GM19397 (cell line): Measurements from ENCODE around the gene ZNF862.

Source experiments
- ATAC-seq: cut with Tn5 transposase; IDR thresholded peaks from one replicate; pipeline ENCODE4 v1.9.1; 2021; ENCODE audit warnings: mild to moderate bottlenecking, moderate library complexity; ENCODE audit not compliant: unreplicated experiment

Gene ZNF862

GRCh38 chr7:149864023-149864422, 25.8 kb downstream of the ZNF862 start:
- ATAC-seq = no peak

GRCh38 chr7:149864751-149865150, 26.6 kb downstream of the ZNF862 start:
- ATAC-seq = no peak

- no peak for ATAC-seq
Observed at GRCh38 chr7:149865437-149865836, 27.3 kb downstream of the ZNF862 start.

GRCh38 chr7:149866139-149866778, 28.1 kb downstream of the ZNF862 start:
- ATAC-seq = no peak

GRCh38 chr7:149866779-149867447, 28.7 kb downstream of the ZNF862 start:
- no peak for ATAC-seq

- no peak for ATAC-seq
Observed at GRCh38 chr7:149867762-149868622, 29.8 kb downstream of the ZNF862 start.

- ATAC-seq = no peak
Observed at GRCh38 chr7:149868623-149869290, 30.6 kb downstream of the ZNF862 start.

GRCh38 chr7:149869291-149869650, 31.1 kb downstream of the ZNF862 start:
- ATAC-seq = no peak

- no peak for ATAC-seq
Observed at GRCh38 chr7:149869867-149870266, 31.7 kb downstream of the ZNF862 start.

GRCh38 chr7:149870274-149870673, 32.1 kb downstream of the ZNF862 start:
- no peak for ATAC-seq

GRCh38 chr7:149870701-149871483, 32.7 kb downstream of the ZNF862 start:
- ATAC-seq = no peak

GRCh38 chr7:149871576-149871975, 33.4 kb downstream of the ZNF862 start:
- no peak for ATAC-seq

- no peak for ATAC-seq
Observed at GRCh38 chr7:149872419-149873073, 34.4 kb downstream of the ZNF862 start.

GRCh38 chr7:149873074-149873969, 35.1 kb downstream of the ZNF862 start, which contains the start of gene ATP6V0E2:
Gene ATP6V0E2, plus strand, starts transcription at chr7:149873969. Its CDS starts 97 bp downstream, at chr7:149874066.
- ATAC-seq = peak; percentile 89

GRCh38 chr7:149873970-149874643, 35.9 kb downstream of the ZNF862 start:
- ATAC-seq = peak; percentile 35

GRCh38 chr7:149874644-149875028, 36.5 kb downstream of the ZNF862 start:
- no peak for ATAC-seq

GRCh38 chr7:149875396-149875795, 37.2 kb downstream of the ZNF862 start:
- no peak for ATAC-seq

GRCh38 chr7:149877890-149878522, 39.8 kb downstream of the ZNF862 start:
- ATAC-seq = no peak
